Transverse colon (tissue), 4 donors: Measurements from ENCODE around the gene SLC30A9. TPM values are rescaled to one million over a fixed set of nuclear protein-coding genes. Genes with fewer than 3 reads are reported as not detected.

Experiments used
- DNase-seq: peaks from one replicate; pipeline ENCODE4 v3.0.0-alpha.2; 2019
- H3K27ac ChIP-seq, 4 donors: fragments of 200-600 bp; sonication (generic); 2 replicates each; pipeline ENCODE4 v1.5.1; 2016 to 2018; ENCODE audit warnings: inconsistent platforms in 4 of 4
- H3K27me3 ChIP-seq: fragments of 200-600 bp; sonication (generic); 2 replicates; pipeline ENCODE4 v1.5.1; 2017; ENCODE audit warnings: inconsistent platforms
- H3K36me3 ChIP-seq, 4 donors: fragments of 200-600 bp; sonication (generic); 2 replicates each; pipeline ENCODE4 v1.5.1; 2017 to 2019; ENCODE audit warnings: inconsistent platforms in 4 of 4
- H3K4me1 ChIP-seq, 4 donors: fragments of 200-600 bp; sonication (generic); 2 replicates each; pipeline ENCODE4 v1.5.1; 2017 to 2020; ENCODE audit warnings: inconsistent platforms in 4 of 4
- H3K4me3 ChIP-seq, 4 donors: fragments of 200-600 bp; sonication (generic); 1 replicate in 1 of 4; 2 replicates in 3 of 4; pipeline versions ENCODE4 v1.5.1 to v1.6.1; 2017 to 2019; ENCODE audit warnings: inconsistent platforms in 4 of 4
- H3K9me3 ChIP-seq, 2 donors: fragments of 200-600 bp; sonication (generic); 2 replicates each; pipeline ENCODE4 v1.5.1; 2017 to 2019; ENCODE audit warnings: inconsistent platforms in 2 of 2
- CTCF ChIP-seq, 5 experiments: fragments of 200-600 bp in 3 of 5; fragments of 450-650 bp in 2 of 5; sonication (generic) in 3 of 5; IDR thresholded peaks; 1 replicate in 2 of 5; 2 replicates in 3 of 5; pipeline ENCODE4 v1.5.1; 2016 to 2017; ENCODE audit warnings: antibody characterized with exemption in 5 of 5, inconsistent platforms in 3 of 5, mild to moderate bottlenecking in 2 of 5, moderate library complexity in 1 of 5
- EP300 ChIP-seq: sonication (generic); formaldehyde crosslinking; IDR thresholded peaks from one replicate; pipeline ENCODE4 v1.6.1; 2017; ENCODE audit warnings: antibody characterized with exemption, low read depth
- POLR2A ChIP-seq: fragments of 450-650 bp; IDR thresholded peaks from one replicate; pipeline ENCODE4 v1.6.1; 2016; ENCODE audit warnings: antibody characterized with exemption, mild to moderate bottlenecking, moderate library complexity
- POLR2AphosphoS5 ChIP-seq, 3 donors: sonication (generic); formaldehyde crosslinking; IDR thresholded peaks; one replicate each; pipeline ENCODE4 v1.6.1; 2016; ENCODE audit warnings: antibody characterized with exemption in 3 of 3
- WGBS, 2 donors: methylation state at CpG; one replicate each; pipeline ENCODE4 v1.1.5; 2018; ENCODE audit warnings: low coverage in 1 of 2; 5-methylcytosine and 5-hydroxymethylcytosine counted together
- in situ Hi-C, 4 donors: fragments of 200-750 bp; cut with MboI; loops; one replicate each; pipeline versions ENCODE4 v1.15.0 to v1.15.1; 2017; ENCODE audit warnings: low sequenced_read_pairs in 3 of 4, low pct_ligation_motif_present in 1 of 4, low pct_unique_long_range_greater_than_20kb in 1 of 4
- intact Hi-C: fragments of 100-400 bp; cut with DNase I; formaldehyde crosslinking; loops from one replicate; pipeline ENCODE4 v1.15.1; 2023; ENCODE audit warnings: low total_unique reads
- total RNA-seq, 4 donors: library from RNA; depleted of rRNA; stranded (reverse); fragments of >200 nt; gene quantifications; one replicate each; pipeline ENCODE4 v1.1.0, GENCODE V29; 2016

The SLC30A9 gene
- total RNA-seq, 4 donors from 2014 or later: 42.6 to 59.8 (median 47.9) TPM

- Histone ChIP-seq H3K27me3 (peaks cover 3% of the 10 kb centered on the region), H3K27ac (no peak within 1 kb of the TSS), H3K9me3 (no peaks in the 10 kb centered on the region), H3K4me1 (no peaks in the 10 kb centered on the region), H3K4me3 (no peak within 1 kb of the TSS), H3K36me3 (no peaks in the 10 kb centered on the region)
- no peak for TF ChIP-seq CTCF (IDR thresholded peaks at IDR 0.05)
- TF ChIP-seq EP300: no peak
- TF ChIP-seq POLR2A: no peak
- TF ChIP-seq POLR2AphosphoS5 (IDR thresholded peaks at IDR 0.05): no peak
- no peak for DNase-seq
- 86% methylated on average over 12 of the region's 12 CpGs; no CpG with 5 or more reads in 1 of the 2 donors for WGBS, 2 donors
- intact Hi-C loops (no loop called here), in situ Hi-C loops (no loop called here)
Measured at GRCh38 chr4:41981456-41981855, 8.9 kb upstream of the SLC30A9 start, which contains the start of gene DCAF4L1. DCAF4L1 (plus strand) TSS chr4:41981756; CDS start chr4:41981793, 37 bp downstream.

DNA sequence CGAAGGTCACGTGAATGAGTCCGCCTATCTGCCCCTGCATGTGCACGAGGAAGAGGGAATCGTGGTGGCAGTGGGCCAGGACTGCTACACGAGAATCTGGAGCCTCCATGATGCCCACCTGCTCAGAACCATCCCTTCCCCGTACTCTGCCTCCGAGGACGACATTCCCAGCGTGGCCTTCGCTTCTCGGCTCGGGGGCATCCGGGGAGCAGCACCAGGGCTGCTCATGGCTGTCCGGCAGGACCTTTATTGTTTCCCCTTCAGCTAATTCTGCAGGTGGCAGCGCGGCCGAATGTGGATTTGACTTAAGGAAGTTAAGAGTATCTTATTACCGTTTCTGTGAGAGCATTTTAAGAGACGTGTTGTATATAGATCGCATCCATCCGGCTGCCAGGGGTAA lies 7.6 kb upstream of the SLC30A9 start:
- Histone ChIP-seq H3K4me1 (no peaks in the 10 kb centered on the region), H3K4me3 (no peak overlapping the region), H3K9me3 (no peaks in the 10 kb centered on the region), H3K27me3 (peaks cover 3% of the 10 kb centered on the region), H3K36me3 (no peaks in the 10 kb centered on the region), H3K27ac (no peak overlapping the region)
- WGBS, 2 donors: 93 to 95% methylated on average over 22 of the region's 22 CpGs
- intact Hi-C loops (no loop called here), in situ Hi-C loops (no loop called here)
- TF ChIP-seq EP300: no peak
- no peak for TF ChIP-seq CTCF (IDR thresholded peaks at IDR 0.05)
- no peak for TF ChIP-seq POLR2AphosphoS5 (IDR thresholded peaks at IDR 0.05)
- TF ChIP-seq POLR2A: no peak
- no peak for DNase-seq

DNA sequence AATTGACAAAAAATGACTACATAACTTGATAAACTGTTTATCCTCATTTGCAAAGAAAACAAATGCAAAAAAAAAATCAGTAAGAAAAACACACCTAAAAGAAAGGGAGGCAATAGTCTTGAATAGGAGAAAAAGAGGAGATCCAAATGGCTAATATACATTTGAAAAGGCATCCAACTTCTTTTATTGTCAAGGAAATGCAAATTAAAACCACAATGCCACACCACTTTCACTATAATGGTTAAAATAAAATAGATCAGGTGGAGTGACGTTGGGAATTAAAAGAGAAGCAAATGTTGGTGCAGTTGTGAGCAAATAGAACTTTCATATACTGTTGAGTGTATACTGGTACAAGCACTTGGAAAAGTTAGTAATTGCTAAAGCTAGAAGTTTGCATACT lies 5.2 kb upstream of the SLC30A9 start:
- no peaks in the 10 kb centered on the region for H3K27me3 ChIP-seq
- H3K36me3 ChIP-seq: no peaks in the 10 kb centered on the region
- 49% methylated on average over 1 of the region's 1 CpG; no CpG with 5 or more reads in 1 of the 2 donors for WGBS, 2 donors
- TF ChIP-seq POLR2A (no peak), EP300 (no peak), POLR2AphosphoS5 (IDR thresholded peaks at IDR 0.05) (no peak), CTCF (IDR thresholded peaks at IDR 0.05) (no peak)
- in situ Hi-C loops (no loop called here), intact Hi-C loops (no loop called here)
- H3K27ac ChIP-seq: no peak overlapping the region
- DNase-seq: no peak
- no peaks in the 10 kb centered on the region for H3K9me3 ChIP-seq
- no peak overlapping the region for H3K4me3 ChIP-seq
- peaks cover 0 to 8% (median 6%) of the 10 kb centered on the region in 4 donors for H3K4me1 ChIP-seq

DNA sequence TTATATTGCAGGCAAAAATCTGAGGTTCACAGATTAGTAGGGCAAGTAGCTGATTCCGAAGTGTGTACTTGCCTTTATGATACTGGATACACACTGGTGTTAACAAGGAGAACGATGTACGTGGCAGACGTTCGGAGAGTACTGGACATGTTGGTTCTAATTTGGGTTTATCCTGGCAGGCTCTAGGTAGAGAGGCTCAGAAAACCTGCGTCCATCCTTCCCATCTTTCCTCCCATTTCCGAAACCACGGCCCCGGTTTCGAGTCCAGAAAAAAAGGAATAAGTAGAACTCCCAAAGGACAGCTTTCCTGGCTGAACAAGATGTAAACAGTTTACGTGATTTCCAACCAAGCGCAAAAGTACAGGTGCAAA lies 351 bp upstream of the SLC30A9 start:
- Histone ChIP-seq H3K27ac (peak overlapping the region; percentile 84 to 88 (median 86)), H3K4me1 (peaks cover 10 to 32% (median 20%) of the 10 kb centered on the region in 4 donors), H3K9me3 (no peaks in the 10 kb centered on the region), H3K27me3 (no peaks in the 10 kb centered on the region), H3K4me3 (peak overlapping the region; percentile 67 to 96 (median 86)), H3K36me3 (no peaks in the 10 kb centered on the region)
- DNase-seq: no peak
- 2 to 8% methylated on average over 2 to 12 of the region's 12 CpGs for whole genome bisulfite sequencing, 2 donors
- intact Hi-C loops: no loop called here
- in situ Hi-C loops: no loop called here
- TF ChIP-seq CTCF (IDR thresholded peaks at IDR 0.05): no peak
- TF ChIP-seq EP300: no peak
- no peak for TF ChIP-seq POLR2A
- TF ChIP-seq POLR2AphosphoS5 (IDR thresholded peaks at IDR 0.05): no peak
